ENCODE measurements around the gene SYNJ2.

Gene SYNJ2

GRCh38 chr6:158030380-158031300 lies 49.0 kb downstream of the SYNJ2 start:
- no peak for DNase-seq

DNA sequence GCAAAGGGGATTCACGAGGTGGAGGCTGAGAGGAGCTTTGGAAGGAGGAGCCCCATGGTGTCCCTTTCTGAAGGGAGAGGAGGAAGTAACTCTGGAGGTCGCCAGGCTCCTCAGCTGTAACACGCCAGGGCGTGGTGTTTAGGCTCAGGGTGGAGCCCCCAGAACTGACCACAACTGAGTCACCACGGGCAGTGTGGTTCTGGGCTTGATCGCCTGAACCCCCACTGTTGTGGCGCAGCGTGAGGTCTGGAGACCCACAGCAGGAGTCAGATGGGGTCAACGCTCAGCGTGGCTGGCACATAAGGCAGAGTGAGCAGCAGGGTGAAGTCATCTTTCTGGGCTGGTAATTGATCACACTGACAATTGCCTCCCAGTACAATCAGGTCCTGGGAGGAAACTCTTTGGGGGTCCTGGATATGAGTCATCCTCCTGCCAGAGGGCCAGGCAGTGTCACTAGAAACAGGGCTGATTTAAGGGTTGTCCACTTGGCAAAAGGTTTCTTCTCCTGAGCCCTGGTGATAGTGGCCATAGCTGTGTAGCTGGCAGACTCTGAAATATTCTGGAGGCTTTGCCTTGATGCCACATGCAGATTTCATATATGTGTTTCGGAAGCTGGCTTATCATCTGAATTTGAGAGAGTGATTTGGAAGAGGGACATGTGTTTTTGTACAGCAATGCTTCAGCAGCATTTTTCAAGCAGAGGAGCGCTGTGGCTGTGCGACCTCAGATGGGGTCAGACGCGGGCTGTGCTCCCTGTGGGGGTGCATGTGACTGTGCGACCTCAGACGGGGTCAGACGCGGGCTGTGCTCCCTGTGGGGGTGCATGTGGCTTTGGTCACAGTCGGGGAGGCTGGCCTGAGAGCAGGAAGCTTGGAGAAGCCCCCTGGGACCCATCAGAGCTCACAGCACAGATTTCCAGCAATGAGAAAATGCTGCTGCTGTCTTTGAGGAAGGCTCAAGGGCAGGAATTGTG lies 50.0 kb downstream of the SYNJ2 start:
- DNase-seq: peak; percentile 24

DNA sequence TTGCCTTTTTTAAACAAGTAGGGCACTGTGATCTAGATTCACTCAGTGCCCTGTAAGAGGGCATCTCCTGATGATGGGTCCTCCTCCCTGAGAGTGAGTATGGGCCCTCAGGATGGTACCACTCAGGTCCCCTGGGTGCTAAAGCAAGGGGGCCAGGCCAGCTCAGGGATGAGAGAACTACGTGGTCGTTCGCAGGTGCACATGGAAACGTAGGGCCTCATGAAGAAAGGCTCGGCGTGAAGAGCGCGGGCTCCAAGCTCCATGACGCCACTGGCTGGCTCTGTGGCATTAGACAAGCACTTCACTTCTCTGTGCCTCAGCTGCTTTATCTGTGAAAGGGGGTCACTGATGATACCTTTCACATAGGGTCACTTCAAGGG lies 50.7 kb downstream of the SYNJ2 start:
- DNase-seq: no peak

- no peak for DNase-seq
Observed at GRCh38 chr6:158033077-158033750, 51.6 kb downstream of the SYNJ2 start.

- no peak for DNase-seq
Observed at GRCh38 chr6:158033751-158034702, 52.4 kb downstream of the SYNJ2 start.

DNA sequence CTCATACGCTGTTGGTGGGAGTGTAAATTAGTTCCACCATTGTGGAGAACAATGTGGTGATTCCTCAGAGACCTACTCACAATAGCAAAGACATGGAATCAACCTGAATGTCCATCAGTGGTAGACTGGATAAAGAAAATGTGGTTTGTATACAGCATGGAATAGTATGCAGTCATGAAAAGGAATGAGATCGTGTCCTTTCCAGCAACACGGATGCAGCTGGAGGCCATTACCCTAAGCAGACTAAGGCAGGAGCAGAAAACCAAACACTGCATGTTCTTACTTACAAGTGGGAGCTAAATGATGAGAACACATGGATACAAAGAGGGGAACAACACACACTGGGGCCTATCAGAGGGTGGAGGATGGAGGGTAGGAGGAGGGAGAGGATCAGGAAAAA lies 54.6 kb downstream of the SYNJ2 start:
- DNase-seq: no peak

GRCh38 chr6:158037021-158037420 lies 55.4 kb downstream of the SYNJ2 start:
- no peak for DNase-seq

DNA sequence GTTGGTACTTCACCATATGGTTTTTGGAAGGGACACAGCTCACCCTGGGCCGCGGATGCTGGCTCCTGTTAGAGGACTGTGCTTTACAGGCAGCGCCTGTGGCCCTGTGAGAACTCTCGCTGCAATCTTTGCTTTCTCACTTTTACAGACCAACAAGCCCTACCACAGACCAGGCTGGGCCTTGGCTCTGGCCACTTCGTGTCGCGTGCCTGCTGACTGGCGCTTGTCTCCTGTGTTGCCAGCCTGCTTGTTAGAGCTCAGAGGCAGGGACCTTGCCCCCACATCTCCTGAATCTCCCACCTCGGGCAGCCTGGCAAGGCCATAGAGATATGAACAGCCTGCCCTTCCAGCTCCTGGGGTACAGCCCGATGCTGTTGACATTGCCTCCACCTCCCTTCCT lies 56.1 kb downstream of the SYNJ2 start:
- no peak for DNase-seq

GRCh38 chr6:158038291-158039177 lies 56.9 kb downstream of the SYNJ2 start:
- no peak for DNase-seq

GRCh38 chr6:158039178-158039557 lies 57.5 kb downstream of the SYNJ2 start:
- no peak for DNase-seq

GRCh38 chr6:158039571-158040050 lies 57.9 kb downstream of the SYNJ2 start:
- no peak for DNase-seq

- no peak for DNase-seq
Observed at GRCh38 chr6:158040051-158040803, 58.6 kb downstream of the SYNJ2 start.

DNA sequence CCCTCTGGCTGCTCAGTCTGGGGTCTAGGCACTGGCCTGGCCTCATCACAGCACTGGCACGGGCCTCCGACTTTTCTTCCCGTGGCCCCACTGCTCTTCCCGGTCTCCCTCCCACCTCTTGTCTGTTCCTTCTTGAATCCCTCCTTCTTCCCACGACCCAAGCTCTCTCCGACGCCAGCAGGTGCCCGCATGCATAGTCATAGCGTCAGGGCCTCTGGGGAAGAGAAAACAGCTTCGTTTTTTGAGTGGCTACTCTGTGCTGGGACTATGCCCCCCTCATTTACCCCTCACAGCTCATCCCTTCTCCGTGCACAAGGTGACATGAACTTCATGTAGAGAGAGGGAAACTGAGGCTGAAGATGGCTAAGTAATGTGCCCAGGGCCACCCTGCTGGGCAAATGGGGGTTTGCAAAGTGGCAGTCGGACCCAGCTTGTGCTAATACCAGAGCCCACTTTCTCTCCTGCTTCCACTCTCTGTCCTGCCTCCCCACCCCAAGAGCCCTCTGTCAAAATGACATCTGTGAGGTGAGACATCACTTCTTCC lies 59.2 kb downstream of the SYNJ2 start:
- no peak for DNase-seq

DNA sequence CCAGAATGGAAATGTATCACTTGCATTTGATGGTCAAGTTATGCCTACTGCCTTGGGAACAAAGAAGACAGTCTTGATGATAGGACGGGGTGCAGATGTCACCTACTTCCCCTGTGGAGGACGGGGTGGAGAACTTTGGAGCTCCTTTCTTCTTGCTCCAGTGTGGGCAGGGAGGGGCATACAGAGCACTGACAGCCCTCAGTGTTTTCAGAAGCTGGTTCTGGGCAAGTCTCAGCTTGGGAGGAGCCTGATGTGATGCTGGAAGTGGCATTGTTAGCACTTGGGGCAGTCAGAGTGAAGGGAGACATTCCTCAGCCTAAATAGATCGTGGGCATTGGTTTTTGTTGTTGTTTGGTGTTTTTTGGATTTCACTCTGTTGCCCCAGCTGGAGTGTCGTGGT lies 59.7 kb downstream of the SYNJ2 start:
- DNase-seq: no peak

GRCh38 chr6:158041788-158042187 lies 60.1 kb downstream of the SYNJ2 start:
- DNase-seq: no peak

DNA sequence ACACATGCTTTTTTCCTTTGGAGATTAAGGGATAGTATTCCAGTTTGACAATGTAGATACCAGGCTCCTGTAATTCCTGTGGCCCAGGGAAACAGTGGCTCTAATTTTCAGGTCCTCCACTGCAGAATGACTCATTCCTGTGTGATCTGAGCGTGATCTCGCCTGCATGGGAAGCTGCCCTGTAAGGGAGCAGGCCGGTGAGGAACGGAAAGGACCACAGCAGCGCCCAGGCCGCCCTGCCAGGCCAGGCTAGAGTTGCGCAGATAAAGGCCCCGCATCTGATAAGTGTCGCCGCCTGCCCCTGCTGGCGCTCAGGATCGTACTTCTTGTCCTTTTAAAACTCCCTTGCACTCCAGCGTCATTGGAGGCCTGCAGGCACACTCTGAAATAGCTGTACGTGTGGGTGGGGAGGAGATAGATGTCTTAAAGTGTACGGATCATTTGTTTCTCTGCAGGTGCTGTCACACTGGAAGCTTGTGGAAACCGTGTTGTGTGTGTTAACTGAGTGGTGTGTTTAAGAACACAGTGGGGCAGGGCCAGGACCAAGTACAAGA lies 60.7 kb downstream of the SYNJ2 start:
- DNase-seq: no peak

- DNase-seq: no peak
Observed at GRCh38 chr6:158043008-158043407, 61.3 kb downstream of the SYNJ2 start.

DNA sequence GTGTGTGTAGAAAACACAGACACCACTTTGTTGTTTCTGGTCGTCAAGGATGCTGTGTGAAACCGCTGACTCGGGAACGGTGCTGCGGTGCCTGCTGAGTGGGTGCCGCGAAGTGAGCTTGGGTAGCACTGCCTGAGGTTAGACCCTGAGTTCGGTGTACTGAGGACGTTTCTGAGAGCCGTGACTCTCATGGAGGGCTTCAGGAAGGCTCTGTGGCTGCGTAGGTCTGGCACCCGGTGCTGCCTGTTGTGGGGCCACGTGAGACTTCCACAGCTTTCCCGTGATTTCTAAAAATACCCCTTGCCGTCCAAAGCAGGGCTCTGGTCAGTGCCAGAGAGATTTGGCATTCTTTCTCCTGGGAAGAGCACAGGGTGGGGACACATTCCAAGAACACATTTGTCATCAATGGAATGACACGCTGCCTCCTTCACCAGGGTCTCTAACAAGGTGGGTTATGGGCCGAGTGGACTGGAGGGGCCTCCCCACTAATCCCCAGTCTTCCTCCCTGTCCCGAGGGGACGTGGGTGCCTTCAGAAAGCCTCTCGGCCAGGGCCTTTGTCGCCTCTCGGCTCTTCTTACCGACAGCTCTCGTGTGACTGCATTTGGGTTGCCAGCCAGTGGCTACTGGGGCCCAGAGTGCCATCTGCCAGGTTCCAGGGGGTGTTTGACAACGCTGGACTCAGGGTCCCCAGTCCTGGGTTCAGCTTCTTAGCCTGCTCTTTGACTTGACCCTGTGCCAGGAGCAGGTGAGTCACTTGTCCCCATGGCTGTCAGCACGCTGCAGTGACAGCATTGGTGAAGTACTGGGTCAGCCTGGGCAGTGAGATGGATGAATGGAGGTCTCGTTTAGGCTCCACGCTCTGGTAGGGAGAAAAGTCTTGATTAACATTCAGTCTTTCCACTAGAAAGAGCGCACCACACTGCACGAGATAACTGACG lies 62.2 kb downstream of the SYNJ2 start:
- DNase-seq: no peak
